ENCODE data around the gene PELO.

Gene PELO

DNA sequence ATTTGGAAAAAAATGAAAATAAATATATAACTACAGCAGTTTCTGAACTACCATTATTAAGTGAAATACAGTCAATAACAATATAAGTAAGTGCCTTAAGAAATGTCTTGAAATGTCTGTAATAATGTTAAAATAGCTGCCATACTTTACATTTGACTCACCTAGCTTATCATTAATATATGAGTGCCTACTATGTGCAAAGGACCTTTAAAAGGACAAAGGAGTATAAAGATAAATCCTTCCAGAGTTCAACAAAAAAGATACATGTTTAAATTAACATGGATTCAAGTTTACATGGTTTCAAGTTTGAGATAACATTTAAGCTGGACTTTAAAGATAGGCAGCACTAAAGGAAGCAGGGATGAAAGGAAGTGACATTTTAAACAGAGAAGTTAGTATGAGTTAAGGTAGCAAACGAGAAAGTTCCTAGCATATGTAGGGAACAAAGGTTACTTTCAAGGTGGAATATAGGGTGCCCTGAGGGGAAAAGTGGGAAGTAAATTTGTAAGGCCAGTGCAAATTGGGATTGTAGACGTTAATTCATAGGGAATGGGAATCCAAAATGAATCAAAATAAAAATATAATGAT lies 8.9 kb downstream of the PELO start:
- H3K27ac ChIP-seq = no peak overlapping the region
- peaks cover 27 to 35% of the 10 kb centered on the region in 2 experiments for H3K4me1 ChIP-seq (ENCODE audit: control insufficient read depth in 1 of 2, insufficient read depth in 1 of 2, low read depth in 1 of 2, low read length in 1 of 2)

DNA sequence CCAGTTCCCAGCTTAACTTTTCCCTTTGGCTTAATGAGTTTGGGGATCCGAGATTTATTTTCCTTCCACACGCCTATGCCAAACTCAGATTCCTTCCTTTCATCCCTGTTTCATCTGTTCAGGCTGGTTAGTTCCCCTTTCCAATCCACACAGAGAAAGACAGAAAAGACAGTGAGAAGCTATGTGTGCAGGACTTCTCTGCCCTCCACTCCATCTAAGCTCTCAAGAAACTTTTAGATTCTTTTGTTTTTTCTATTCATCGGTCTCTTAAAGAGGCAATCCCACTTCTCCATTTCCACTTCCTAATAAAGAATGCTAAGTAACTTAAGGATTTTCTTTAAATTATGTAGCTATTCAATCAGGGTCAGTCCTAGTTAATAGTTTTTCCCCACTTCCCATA lies 11.2 kb downstream of the PELO start:
- Histone ChIP-seq H3K27ac (peak overlapping the region; percentile 91), H3K36me3 (no peaks in the 10 kb centered on the region), H3K4me3 (ENCODE audit: low read depth in 1 of 2, low read length in 1 of 2) (peak overlapping the region; percentile 80 to 88), H3K4me1 (ENCODE audit: control insufficient read depth in 1 of 2, insufficient read depth in 1 of 2, low read depth in 1 of 2, low read length in 1 of 2) (peaks cover 50 to 58% of the 10 kb centered on the region in 2 experiments), H3K9me3 (no peaks in the 10 kb centered on the region), H3K27me3 (no peaks in the 10 kb centered on the region)
- TF ChIP-seq, protein P1, sequence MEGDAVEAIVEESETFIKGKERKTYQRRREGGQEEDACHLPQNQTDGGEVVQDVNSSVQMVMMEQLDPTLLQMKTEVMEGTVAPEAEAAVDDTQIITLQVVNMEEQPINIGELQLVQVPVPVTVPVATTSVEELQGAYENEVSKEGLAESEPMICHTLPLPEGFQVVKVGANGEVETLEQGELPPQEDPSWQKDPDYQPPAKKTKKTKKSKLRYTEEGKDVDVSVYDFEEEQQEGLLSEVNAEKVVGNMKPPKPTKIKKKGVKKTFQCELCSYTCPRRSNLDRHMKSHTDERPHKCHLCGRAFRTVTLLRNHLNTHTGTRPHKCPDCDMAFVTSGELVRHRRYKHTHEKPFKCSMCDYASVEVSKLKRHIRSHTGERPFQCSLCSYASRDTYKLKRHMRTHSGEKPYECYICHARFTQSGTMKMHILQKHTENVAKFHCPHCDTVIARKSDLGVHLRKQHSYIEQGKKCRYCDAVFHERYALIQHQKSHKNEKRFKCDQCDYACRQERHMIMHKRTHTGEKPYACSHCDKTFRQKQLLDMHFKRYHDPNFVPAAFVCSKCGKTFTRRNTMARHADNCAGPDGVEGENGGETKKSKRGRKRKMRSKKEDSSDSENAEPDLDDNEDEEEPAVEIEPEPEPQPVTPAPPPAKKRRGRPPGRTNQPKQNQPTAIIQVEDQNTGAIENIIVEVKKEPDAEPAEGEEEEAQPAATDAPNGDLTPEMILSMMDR (IDR thresholded peaks at IDR 0.05) = no peak

More for the DNA sequence above, 8.9 kb downstream of the PELO start:
- no peaks in the 10 kb centered on the region for H3K27me3 ChIP-seq
- TF ChIP-seq, protein P1 (IDR thresholded peaks at IDR 0.05) = no peak
- H3K36me3 ChIP-seq = no peaks in the 10 kb centered on the region
- no peak overlapping the region for H3K4me3 ChIP-seq (ENCODE audit: low read depth in 1 of 2, low read length in 1 of 2)
- no peaks in the 10 kb centered on the region for H3K9me3 ChIP-seq

DNA sequence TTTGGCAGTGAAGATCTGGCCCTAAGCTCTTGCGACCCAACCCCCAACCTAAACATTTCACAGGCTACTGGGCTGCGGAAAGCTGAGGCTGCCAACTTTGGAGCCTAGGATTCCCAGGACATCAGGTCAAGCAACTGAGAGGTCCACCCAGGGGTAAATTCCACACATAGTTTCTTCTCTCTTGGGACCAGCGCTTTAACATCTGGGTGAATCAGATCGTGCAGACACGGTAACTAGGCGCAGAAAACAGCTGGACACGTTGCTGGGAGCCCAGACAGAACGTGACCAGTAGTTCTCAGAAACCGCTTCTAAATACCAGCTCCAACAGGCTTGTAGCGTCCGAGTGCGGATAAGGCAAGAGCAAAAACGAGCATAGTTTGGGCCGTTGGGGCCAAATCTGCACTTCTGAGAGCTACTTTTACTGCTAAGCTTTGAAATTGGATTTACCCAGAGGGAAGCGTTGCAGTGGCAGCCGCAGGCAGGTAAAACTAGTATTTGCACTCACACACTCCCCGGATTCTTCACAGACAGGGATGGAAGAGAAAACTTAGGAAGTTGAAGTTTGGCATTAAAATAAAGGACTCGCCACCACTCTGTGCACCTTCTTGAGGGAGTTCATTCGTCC lies 11.8 kb downstream of the PELO start:
- H3K27ac ChIP-seq = peak overlapping the region; percentile 91
- no peaks in the 10 kb centered on the region for H3K36me3 ChIP-seq
- H3K9me3 ChIP-seq = no peaks in the 10 kb centered on the region
- TF ChIP-seq, protein P1 (IDR thresholded peaks at IDR 0.05) = no peak
- H3K27me3 ChIP-seq = no peaks in the 10 kb centered on the region
- peaks cover 55 to 63% of the 10 kb centered on the region in 2 experiments for H3K4me1 ChIP-seq (ENCODE audit: control insufficient read depth in 1 of 2, insufficient read depth in 1 of 2, low read depth in 1 of 2, low read length in 1 of 2)
- peak overlapping the region; percentile 80 to 88 for H3K4me3 ChIP-seq (ENCODE audit: low read depth in 1 of 2, low read length in 1 of 2)

DNA sequence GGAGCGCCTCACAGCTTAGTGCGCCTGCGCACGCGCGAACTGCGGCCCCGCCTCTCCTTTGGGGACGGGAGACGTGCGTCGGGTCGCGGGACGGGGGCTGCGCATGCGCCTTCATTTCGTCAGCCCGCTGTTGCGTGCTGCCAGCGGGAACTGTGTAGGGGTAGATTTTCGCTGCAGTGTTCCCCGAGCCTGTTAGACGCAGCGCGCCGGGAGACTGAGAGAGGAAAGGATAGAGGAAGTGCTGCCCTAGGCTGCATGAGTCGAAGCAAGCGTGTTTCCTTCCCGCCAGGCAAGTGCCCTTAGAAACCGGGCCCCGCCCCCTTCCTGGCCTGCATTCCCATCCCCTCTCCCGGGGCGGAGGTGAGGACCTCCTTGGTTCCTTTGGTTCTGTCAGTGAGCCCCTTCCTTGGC lies 12.3 kb downstream of the PELO start:
- no peaks in the 10 kb centered on the region for H3K27me3 ChIP-seq
- TF ChIP-seq, protein P1 (IDR thresholded peaks at IDR 0.05) = no peak
- H3K27ac ChIP-seq = peak overlapping the region; percentile 91

DNA sequence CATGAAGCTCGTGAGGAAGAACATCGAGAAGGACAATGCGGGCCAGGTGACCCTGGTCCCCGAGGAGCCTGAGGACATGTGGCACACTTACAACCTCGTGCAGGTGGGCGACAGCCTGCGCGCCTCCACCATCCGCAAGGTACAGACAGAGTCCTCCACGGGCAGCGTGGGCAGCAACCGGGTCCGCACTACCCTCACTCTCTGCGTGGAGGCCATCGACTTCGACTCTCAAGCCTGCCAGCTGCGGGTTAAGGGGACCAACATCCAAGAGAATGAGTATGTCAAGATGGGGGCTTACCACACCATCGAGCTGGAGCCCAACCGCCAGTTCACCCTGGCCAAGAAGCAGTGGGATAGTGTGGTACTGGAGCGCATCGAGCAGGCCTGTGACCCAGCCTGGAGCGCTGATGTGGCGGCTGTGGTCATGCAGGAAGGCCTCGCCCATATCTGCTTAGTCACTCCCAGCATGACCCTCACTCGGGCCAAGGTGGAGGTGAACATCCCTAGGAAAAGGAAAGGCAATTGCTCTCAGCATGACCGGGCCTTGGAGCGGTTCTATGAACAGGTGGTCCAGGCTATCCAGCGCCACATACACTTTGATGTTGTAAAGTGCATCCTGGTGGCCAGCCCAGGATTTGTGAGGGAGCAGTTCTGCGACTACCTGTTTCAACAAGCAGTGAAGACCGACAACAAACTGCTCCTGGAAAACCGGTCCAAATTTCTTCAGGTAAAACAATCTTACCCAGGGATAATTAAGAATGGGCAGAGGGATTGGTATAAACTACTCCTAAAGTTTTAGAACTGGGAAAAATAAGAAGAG lies 12.9 kb downstream of the PELO start:
- peaks cover 67 to 75% of the 10 kb centered on the region in 2 experiments for H3K4me1 ChIP-seq (ENCODE audit: control insufficient read depth in 1 of 2, insufficient read depth in 1 of 2, low read depth in 1 of 2, low read length in 1 of 2)
- TF ChIP-seq, protein P1 (IDR thresholded peaks at IDR 0.05) = no peak

More for the DNA sequence above, 12.3 kb downstream of the PELO start:
- Histone ChIP-seq H3K4me1 (ENCODE audit: control insufficient read depth in 1 of 2, insufficient read depth in 1 of 2, low read depth in 1 of 2, low read length in 1 of 2) (peaks cover 61 to 68% of the 10 kb centered on the region in 2 experiments), H3K9me3 (no peaks in the 10 kb centered on the region), H3K4me3 (ENCODE audit: low read depth in 1 of 2, low read length in 1 of 2) (peak overlapping the region; percentile 80 to 88), H3K36me3 (no peaks in the 10 kb centered on the region)

More for the DNA sequence above, 12.9 kb downstream of the PELO start:
- Histone ChIP-seq H3K27ac (peak overlapping the region; percentile 91), H3K9me3 (no peaks in the 10 kb centered on the region), H3K36me3 (no peaks in the 10 kb centered on the region), H3K27me3 (no peaks in the 10 kb centered on the region), H3K4me3 (ENCODE audit: low read depth in 1 of 2, low read length in 1 of 2) (peak overlapping the region; percentile 80 to 88)
